HL-60/S4 treated with phorbol 12-myristate 13-acetate at 8.2 ng/mL for 4 days and 3 days (cell line): ENCODE measurements around the gene KCNJ12.
"Not testable (repeated sequence)": the region's sequence is repeated elsewhere in the genome, so short reads cannot be mapped to it uniquely, and the experiment has no call there.

Experiments
- in situ Hi-C: fragments of 300-500 bp; cut with MboI; formaldehyde crosslinking; loops from 2 replicates; pipeline ENCODE4 v1.15.0; 2022; ENCODE audit warnings: low sequenced_read_pairs

Gene KCNJ12

DNA sequence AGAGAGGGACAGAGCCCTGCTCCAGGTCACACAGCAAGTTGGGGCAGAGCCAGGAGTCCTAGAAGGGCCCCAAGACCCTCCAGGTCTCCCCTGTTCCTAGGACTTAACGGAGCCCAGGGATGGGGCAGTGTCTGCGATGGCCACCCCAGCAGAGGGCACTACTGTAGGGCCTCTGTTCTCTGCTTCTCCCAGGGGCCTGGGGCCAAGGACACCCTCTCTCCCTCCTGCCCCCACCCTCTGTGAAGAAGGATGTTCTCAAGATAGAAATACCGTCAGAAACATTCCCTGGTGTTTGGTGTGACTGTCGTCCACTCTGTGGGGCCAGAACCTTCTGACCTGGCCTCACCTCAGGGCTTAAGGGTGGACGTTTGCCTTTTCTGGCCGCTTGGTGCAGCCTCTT, 28.4 kb downstream of the KCNJ12 start:
- in situ Hi-C loops = loop anchor here (10.0 kb wide), 1 partner anchor 280 kb away; no protein-coding TSS in a partner anchor

DNA sequence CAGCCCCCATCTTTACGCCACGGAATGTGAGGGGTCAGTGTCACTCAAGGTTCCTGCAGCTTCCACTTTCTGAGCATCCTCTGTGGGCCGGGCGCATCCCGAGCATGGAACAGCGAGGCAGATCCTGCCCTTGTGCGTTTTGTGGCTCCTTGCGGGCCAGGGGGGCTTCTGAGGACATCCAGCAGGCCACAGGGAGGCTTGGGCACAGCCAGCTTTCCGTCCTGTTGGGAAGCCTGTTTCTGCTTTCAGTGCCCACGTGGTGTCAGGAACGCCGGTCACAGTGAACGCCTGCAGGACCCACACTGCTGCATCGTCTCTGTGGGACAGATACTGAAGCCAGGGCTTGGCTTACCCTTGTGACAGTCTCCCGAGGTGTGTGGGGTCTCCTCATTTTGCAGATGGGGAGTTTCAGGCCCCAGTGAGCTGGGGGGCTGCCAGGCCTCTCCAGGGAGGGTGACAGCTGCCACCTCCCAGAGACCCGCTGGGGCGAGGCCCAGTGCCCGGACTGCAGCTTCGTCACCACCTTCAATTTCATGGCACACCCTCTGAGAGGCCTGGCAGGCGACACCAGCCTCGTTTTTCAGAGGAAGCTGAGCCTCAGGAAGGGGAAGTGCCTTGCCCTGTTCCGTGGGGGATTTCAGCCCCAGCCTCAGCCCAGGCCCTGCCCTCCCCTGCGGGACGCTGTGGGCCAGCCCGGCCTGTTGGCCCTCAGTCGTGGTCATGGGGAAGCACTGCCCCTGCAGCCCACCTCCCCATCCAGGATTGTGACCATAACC, 29.0 kb downstream of the KCNJ12 start:
- in situ Hi-C loops = loop anchor here (10.0 kb wide), 1 partner anchor 280 kb away; no protein-coding TSS in a partner anchor

DNA sequence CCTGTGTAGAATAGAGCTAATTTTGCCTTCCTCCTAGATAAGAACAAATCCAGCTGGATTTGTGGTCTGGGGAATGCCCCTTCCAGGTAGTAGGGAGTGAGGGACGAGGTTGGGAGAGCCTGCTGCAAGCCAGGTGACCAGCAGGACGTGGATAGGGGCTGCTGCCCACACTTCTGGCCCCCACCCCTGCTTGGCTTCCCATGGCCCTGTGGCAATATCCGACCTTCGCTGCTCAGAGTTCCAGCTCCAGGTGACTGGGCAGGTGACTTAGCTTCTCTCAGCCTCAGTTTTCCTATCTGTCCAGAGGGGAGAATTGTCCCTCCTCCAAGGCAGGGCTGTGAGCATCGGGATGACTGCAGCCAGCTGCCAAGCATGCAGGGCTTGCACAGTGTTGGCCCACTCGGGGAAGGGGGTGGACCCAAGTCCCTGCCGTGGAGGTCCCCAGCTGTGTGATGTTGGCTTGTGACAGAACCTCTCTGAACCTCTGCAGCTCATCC, 29.8 kb downstream of the KCNJ12 start:
- in situ Hi-C loops = loop anchor here (10.0 kb wide), 1 partner anchor 279 kb away; no protein-coding TSS in a partner anchor

DNA sequence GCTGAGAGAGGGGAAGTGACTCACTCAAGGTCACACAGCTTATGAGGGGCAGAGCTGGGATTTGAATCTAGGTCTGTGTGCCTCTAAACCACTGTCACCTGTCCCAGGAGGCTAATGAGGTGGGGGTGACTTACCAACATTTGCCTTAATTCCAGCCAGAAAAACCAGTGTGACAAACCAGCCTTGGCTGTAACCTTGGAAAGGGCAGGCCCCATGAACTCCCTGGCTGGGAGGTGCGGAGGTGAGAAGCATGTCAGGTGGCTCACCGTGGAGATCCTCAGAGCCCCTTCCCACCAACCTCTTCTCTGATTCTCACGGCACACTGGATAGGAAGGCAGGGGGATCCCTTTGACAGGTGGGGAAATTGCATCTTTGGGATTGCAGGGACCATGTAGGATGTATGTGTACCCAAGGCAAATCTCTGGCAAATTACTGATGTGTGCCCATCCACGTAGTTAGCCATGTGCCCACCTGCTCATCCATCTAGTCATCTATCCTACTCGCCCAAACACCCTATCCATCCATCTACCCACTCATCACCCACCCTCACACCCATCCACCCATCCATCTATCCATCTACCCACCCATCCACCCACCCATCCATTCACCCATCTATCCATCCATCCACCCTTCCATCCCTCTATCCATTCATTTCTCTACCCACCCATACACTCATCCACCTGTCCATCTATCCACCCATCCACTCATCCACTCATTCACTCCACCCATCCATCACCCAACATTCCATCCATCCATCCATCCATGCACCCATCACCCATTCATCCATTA, 30.7 kb downstream of the KCNJ12 start:
- in situ Hi-C loops = loop anchor here (10.0 kb wide), 1 partner anchor 278 kb away; no protein-coding TSS in a partner anchor

DNA sequence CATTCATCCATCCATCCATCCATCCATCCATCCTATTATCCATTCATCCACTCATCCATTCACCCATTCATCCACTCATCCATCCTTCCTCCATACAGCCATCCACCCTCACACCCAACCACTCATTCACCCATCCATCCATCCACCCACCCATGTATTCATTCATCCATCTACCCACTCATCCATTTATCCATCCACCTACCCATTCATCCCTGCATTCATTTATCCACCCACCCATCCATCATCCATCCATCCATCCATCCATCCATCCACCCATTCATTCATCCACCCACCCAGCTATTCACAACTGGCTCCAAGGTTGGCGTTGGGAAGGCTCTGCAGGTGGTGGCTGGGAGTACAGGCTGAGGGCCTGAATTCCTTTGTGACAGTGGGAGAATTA, 31.6 kb downstream of the KCNJ12 start:
- in situ Hi-C loops = loop anchor here (10.0 kb wide), 1 partner anchor 277 kb away; no protein-coding TSS in a partner anchor

DNA sequence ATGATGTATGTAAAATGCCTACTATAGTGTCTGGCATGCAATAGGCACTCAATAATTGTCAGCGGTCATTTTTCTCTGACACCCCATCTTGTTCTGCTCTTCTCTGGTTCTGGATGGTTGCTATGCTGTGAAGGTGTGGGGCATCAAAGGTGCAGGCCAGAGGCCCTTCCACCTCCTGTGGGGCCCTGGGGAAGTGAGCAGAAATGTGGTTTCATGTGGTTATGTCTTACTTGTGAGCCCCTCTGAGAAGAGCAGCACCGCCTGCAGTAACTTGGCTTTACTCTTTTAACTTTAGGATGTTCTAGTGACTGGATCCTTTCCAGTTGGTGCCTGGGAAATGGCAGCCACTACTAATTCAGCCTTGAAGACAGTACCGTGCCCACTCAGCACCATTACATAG, 32.1 kb downstream of the KCNJ12 start:
- in situ Hi-C loops = loop anchor here (10.0 kb wide), 1 partner anchor 277 kb away; no protein-coding TSS in a partner anchor

DNA sequence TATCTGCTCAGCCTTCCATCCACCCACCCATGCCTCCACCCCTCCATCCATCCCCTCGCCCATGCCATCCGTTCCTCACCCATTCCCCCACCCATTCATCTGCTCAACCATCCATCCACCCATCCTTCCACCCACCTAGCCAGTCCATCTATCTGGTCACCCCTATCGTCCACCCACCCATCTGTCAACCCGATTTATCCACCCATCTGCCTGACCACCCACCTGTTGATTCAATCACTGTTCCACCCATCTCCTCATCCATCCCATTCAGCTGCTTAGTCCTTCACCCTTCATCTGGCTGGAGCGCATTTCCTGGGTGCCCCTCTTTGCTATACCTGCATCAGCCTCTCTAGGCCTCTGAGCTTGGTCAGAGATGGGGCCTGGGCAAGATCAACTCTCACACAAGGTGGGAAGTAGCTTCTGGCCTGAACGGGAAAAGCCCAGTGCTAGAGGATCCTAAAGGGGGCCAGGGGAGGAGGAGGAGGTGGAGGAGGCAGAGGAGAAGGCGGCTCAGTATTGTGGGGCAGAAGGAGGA, 32.7 kb downstream of the KCNJ12 start:
- in situ Hi-C loops = loop anchor here (10.0 kb wide), 1 partner anchor 276 kb away; no protein-coding TSS in a partner anchor

DNA sequence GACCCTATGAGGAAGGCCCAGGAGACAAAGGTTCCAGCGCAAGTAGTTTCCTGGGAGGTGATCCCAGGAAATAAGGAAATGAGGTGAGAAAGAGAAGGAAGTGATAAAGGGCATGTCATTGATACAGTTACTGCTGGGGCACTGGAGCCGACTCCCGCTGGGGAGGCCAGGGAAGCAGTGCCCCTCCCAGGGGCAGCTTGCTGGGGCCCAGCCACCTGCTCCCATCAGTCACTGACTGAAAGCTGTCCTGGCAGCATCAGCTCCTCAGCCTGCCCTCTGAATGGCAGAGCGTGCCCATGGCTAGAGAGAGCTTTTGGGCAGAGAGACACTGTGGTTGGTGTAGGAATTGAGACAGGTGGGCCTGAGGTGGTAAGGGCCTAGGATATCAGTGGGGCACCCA, 33.2 kb downstream of the KCNJ12 start:
- in situ Hi-C loops = loop anchor here (10.0 kb wide), 1 partner anchor 275 kb away; no protein-coding TSS in a partner anchor

DNA sequence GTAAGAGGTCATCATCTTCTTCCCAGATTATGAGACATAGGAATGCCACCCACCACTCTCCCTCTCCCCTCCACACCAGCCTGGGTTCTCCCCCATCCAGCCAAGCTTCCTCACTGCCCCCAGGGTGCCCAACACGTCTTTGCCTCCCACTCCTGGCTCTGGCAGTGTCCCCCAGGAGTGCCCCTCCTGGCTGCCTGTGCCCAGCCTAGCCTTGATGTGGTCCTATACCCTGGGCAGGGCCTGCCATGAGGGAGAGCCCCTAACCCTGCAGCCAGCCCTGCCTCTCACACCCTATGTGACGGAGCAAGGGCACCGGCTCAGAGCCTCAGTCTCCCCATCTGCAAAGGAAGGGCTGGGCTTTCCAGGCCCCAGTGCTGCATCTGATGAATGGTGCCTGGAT, 33.8 kb downstream of the KCNJ12 start:
- in situ Hi-C loops = loop anchor here (10.0 kb wide), 1 partner anchor 275 kb away; no protein-coding TSS in a partner anchor

DNA sequence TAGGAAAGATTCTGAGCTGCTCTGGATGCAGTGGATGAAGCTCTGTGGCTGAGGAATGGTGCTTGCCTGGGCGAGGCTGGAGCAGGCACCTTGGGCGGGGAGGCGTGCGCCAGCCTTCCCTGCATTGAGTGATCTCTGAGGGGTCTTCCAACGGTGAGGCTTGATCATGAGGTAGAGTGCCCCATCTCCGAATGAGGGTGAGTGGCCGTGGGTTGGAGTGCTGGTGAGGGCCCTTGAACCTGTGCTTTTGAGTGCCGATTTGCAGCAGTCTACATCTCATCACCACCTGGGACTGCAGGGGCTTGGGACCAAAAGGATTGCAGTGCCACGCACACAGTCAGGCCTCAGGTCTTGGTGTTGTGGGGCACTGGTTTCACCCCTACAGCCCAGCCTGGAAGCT, 34.2 kb downstream of the KCNJ12 start:
- in situ Hi-C loops = not testable (repeated sequence)

DNA sequence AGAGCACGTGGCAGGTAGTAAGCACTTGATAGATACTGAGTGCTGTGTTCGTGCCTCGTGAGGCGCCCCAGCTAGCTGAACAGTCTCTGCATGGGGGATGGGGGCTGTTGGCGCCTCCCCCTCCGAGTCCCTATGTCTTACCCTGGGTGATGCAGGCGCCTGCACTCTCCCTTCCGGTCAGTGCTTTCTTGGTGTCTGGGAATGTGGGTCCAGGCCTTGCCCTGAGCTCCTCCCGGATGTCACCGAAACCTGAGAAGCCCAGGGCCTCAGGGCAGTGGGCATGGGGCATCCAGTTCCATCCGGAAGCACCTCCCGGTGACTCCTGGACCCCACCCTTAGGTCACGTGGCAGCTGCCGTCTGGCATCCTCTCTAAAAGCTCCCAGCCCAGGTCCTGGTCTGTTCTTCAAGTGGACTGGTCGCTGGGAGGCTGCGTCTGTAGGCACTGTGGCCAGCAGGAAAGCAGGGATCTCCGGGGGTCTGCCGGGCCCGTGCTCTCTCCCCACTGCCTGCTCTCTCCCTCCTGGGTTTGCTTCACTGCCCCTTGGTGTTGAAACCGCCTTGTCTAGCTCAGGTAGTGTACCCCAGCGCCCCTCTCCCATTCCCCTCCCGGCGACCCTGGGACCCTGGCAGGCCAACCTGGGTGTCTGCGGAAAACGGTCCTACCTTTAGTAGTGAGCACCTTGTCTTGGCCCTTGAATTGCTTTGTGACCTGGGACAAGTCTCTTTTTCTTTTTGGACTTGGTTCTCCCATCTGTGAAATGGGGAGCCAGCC, 34.9 kb downstream of the KCNJ12 start:
- in situ Hi-C loops = not testable (repeated sequence)

DNA sequence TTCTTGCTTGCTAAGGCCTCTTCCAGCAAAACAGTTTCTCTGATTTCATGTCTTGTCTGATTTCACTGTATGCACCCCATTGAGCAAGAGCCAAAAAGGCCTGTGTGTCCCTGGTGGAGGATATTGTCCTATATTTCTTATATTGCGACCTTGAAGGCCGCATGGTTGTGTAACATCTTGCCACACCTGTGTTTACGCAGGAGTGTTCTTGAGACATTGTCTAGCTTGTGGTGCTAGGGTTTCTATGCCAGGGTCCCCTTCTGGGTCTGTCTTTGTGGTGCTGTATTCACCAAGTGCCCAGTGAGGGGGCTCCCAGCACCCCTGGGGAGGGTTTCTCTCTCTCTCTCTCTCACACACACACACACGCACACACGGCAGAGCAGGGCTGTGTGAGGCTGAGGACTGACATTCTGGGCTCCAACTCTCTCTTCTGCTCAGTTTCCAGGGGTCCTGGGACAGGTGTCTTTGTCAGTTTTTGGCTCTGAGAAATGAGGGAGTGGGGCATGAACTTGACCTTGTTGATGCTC, 35.6 kb downstream of the KCNJ12 start:
- in situ Hi-C loops = not testable (repeated sequence)

DNA sequence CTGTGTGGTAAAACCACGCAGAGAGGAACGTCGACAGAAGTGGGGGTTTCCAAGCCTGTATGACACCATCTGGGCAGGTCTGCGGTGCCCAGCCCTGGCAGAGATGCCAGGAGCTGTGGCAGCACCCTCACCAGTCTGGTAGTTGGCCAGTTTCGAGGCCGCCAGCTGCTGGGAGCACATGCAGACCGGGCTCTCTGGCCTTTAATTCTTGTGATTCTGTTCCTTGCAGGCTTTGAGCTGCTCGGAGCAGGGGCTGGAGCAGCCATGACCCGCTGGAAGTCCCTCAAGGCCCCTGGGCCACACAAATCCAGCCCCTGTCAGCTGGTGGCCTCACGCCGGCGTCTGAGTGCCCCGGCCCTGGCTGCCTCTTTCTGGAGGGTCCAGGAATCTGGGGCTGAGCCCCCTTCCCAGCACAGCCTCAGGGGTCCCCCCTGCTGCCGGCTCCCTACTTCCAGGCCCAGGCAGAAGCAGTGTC, 36.1 kb downstream of the KCNJ12 start:
- in situ Hi-C loops = not testable (repeated sequence)

DNA sequence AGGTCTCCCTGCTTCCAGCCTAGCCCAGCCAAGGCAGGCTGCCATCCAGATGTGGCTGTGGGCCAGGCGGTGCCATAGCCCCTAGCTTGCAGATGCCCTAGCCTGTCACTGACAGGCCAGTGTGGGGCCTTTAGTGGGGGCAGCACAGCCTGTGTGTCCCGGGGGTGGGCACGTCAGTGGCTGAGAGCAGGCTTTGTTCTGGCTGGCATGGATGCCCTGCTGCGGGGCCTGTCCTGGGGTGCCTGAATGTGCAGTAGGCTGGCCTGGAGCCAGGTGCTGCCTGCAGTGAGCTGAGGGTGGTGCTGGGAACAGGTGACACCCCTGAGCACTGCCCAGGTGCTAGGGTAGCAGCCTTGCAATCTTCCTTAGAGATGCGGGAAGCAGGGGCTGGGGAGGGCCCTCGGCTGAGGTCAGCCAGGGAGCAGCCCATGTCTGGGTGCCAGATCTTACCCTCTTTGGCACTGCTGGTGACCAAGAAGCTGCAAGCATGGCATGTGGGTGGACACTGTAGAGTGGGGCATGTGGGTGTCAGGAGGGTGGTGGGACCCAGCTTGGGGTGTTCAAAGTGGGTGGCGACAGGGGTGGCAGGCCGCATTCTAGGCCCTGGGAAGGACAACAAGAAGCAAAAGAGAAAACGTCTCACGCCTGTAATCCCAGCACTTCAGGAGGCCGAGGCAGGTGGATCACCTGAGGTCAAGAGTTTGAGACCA, 37.6 kb downstream of the KCNJ12 start:
- in situ Hi-C loops = not testable (repeated sequence)

DNA sequence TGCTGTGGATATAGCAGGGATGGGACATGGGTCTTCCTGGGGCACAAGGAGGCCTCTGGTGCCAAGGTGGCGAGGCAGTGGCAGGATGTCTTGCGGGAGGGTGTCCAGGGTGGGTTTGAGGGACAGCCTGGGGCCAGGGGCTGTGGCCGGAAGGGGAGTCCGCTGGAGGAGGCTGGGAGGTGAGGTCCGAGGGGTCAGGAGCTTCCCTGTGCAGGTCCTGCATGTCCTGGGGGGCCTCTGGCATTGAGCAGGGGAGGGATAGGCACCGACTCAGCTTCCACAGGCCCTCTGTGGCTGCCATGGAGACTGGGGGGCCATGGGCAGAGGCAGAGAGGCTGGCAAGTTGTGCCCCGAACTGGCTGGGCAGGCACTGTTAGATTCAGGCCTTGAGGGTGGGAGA, 38.5 kb downstream of the KCNJ12 start:
- in situ Hi-C loops = not testable (repeated sequence)

DNA sequence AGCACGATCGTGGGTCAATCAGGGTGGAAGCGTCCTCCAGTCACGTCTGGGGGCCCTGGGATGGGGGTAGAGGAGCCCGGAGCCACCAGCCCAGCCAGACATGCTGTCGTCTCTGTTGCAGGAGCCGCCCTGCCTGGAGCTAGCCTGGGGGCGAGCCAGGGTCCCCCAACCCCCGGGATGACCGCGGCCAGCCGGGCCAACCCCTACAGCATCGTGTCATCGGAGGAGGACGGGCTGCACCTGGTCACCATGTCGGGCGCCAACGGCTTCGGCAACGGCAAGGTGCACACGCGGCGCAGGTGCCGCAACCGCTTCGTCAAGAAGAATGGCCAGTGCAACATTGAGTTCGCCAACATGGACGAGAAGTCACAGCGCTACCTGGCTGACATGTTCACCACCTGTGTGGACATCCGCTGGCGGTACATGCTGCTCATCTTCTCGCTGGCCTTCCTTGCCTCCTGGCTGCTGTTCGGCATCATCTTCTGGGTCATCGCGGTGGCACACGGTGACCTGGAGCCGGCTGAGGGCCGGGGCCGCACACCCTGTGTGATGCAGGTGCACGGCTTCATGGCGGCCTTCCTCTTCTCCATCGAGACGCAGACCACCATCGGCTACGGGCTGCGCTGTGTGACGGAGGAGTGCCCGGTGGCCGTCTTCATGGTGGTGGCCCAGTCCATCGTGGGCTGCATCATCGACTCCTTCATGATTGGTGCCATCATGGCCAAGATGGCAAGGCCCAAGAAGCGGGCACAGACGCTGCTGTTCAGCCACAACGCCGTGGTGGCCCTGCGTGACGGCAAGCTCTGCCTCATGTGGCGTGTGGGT, 39.2 kb downstream of the KCNJ12 start:
- in situ Hi-C loops = not testable (repeated sequence)

DNA sequence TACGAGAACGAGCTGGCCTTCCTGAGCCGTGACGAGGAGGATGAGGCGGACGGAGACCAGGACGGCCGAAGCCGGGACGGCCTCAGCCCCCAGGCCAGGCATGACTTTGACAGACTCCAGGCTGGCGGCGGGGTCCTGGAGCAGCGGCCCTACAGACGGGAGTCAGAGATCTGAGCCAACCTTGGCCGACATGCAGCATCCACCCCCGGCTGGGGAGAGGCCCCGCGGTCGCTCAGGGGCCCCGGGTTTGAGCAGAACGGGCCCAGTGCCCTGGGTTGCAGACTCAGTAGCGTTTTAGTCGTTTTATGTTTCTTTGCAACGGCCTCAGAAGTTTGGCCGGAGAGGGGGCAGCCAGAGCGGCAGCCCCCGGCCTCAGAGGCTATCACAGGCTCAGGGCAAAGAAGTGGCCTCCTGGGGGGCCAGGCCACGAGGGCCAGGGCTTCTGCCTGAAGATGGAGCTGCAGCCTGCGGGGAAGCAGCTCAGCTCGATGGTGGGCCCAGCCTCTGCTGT, 40.4 kb downstream of the KCNJ12 start:
- in situ Hi-C loops = not testable (repeated sequence)

DNA sequence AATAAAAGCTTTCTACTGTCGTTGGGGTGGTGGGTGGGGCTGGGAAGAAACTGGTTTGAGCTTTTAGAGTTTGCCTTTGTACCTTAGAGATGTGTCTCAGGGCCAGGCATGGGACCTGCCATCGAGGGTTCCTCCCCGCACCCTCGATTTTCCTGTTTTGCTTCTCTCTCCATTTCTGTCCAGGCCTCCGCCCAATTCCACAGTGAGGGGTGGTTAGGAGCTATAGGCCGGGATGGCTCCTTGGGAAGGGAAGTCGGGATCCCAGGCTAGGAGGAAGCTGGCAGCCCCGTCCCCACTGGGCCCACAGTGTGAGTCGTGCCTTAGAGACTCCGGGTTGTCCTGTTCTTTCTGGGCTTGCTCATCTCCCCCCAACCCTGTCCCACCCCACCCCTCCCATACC, 41.2 kb downstream of the KCNJ12 start:
- in situ Hi-C loops = not testable (repeated sequence)
